Measurements from ENCODE around the gene ZNF783. TPM values are rescaled to one million over a fixed set of nuclear protein-coding genes. Genes with fewer than 3 reads are reported as not detected.

Gene ZNF783
- total RNA-seq, 1 experiment from 2014 or later: 10.8 TPM

- POLR2A ChIA-PET (ENCODE audit: low non-redundant PET): interaction anchor here (0.7 kb wide), 1 partner anchor 178 kb away, joined by 9 read pairs; no protein-coding TSS in a partner anchor
- intact Hi-C loops (cut with micrococcal nuclease; ENCODE audit: unreplicated experiment): no loop called here
- no peak for DNase-seq (ENCODE audit: low spot score)
- Histone ChIP-seq H3K27me3 (replicated peaks; ENCODE audit: insufficient read depth, low read depth, low read length, poor library complexity) (no peaks in the 10 kb centered on the region), H3K36me3 (ENCODE audit: insufficient read depth, low read length, poor library complexity, severe bottlenecking) (peaks cover 45% of the 10 kb centered on the region), H3K27ac (ENCODE audit: low read depth, low read length, poor library complexity, severe bottlenecking) (no peak overlapping the region), H3K9me3 (ENCODE audit: low read depth, low read length, poor library complexity, severe bottlenecking) (no peaks in the 10 kb centered on the region), H3K4me3 (ENCODE audit: low read depth, low read length, poor library complexity, severe bottlenecking) (no peak overlapping the region), H3K4me1 (ENCODE audit: insufficient read depth, low read length, poor library complexity, severe bottlenecking) (no peaks in the 10 kb centered on the region)
- TF ChIP-seq CTCF (conservative IDR thresholded peaks at IDR 0.05; ENCODE audit: low read depth, low read length) (no peak), EZH2 (IDR thresholded peaks at IDR 0.05; ENCODE audit: borderline replicate concordance, low read depth, low read length, poor library complexity, severe bottlenecking) (no peak)
- no TSS peak for BruUV-seq (replicated peaks)
- CTCF ChIA-PET: no interaction called here
Observed at GRCh38 chr7:149217570-149217969, 44.4 kb upstream of the ZNF783 start.

GRCh38 chr7:149218469-149219420, 43.3 kb upstream of the ZNF783 start:
- no peak for TF ChIP-seq EZH2 (IDR thresholded peaks at IDR 0.05; ENCODE audit: borderline replicate concordance, low read depth, low read length, poor library complexity, severe bottlenecking)
- TF ChIP-seq CTCF (conservative IDR thresholded peaks at IDR 0.05; ENCODE audit: low read depth, low read length): no peak
- ChIA-PET CTCF (no interaction called here), POLR2A (ENCODE audit: low non-redundant PET) (no interaction called here)
- Histone ChIP-seq H3K27me3 (replicated peaks; ENCODE audit: insufficient read depth, low read depth, low read length, poor library complexity) (no peaks in the 10 kb centered on the region), H3K4me3 (ENCODE audit: low read depth, low read length, poor library complexity, severe bottlenecking) (no peak overlapping the region), H3K9me3 (ENCODE audit: low read depth, low read length, poor library complexity, severe bottlenecking) (no peaks in the 10 kb centered on the region), H3K4me1 (ENCODE audit: insufficient read depth, low read length, poor library complexity, severe bottlenecking) (no peaks in the 10 kb centered on the region), H3K36me3 (ENCODE audit: insufficient read depth, low read length, poor library complexity, severe bottlenecking) (peaks cover 34% of the 10 kb centered on the region), H3K27ac (ENCODE audit: low read depth, low read length, poor library complexity, severe bottlenecking) (no peak overlapping the region)
- no TSS peak for BruUV-seq (replicated peaks)
- no peak for DNase-seq (ENCODE audit: low spot score)
- intact Hi-C loops (cut with micrococcal nuclease; ENCODE audit: unreplicated experiment): no loop called here

- no TSS peak for BruUV-seq (replicated peaks)
- CTCF ChIA-PET: no interaction called here
- no peaks in the 10 kb centered on the region for H3K9me3 ChIP-seq (ENCODE audit: low read depth, low read length, poor library complexity, severe bottlenecking)
Observed at GRCh38 chr7:149220534-149220933, 41.5 kb upstream of the ZNF783 start.

More at GRCh38 chr7:149220534-149220933, 41.5 kb upstream of the ZNF783 start:
- peaks cover 16% of the 10 kb centered on the region for H3K36me3 ChIP-seq (ENCODE audit: insufficient read depth, low read length, poor library complexity, severe bottlenecking)
- no peak overlapping the region for H3K27ac ChIP-seq (ENCODE audit: low read depth, low read length, poor library complexity, severe bottlenecking)
- no peaks in the 10 kb centered on the region for H3K27me3 ChIP-seq (replicated peaks; ENCODE audit: insufficient read depth, low read depth, low read length, poor library complexity)
- intact Hi-C loops (cut with micrococcal nuclease; ENCODE audit: unreplicated experiment): no loop called here
- H3K4me1 ChIP-seq (ENCODE audit: insufficient read depth, low read length, poor library complexity, severe bottlenecking): no peaks in the 10 kb centered on the region
- no peak for DNase-seq (ENCODE audit: low spot score)
- H3K4me3 ChIP-seq (ENCODE audit: low read depth, low read length, poor library complexity, severe bottlenecking): no peak overlapping the region
- POLR2A ChIA-PET (ENCODE audit: low non-redundant PET): no interaction called here
- TF ChIP-seq EZH2 (IDR thresholded peaks at IDR 0.05; ENCODE audit: borderline replicate concordance, low read depth, low read length, poor library complexity, severe bottlenecking): no peak
- TF ChIP-seq CTCF (conservative IDR thresholded peaks at IDR 0.05; ENCODE audit: low read depth, low read length): no peak
